HG03469 (cell line): ENCODE results near the gene GNMT.
"Not testable (repeated sequence)": the region's sequence is repeated elsewhere in the genome, so short reads cannot be mapped to it uniquely, and the experiment has no call there.

Experiments
- ATAC-seq: cut with Tn5 transposase; IDR thresholded peaks from one replicate; pipeline ENCODE4 v1.9.1; 2021; ENCODE audit warnings: mild to moderate bottlenecking, moderate library complexity, moderate number of reproducible peaks; ENCODE audit not compliant: unreplicated experiment

The GNMT gene

GRCh38 chr6:42971746-42972327, 11.3 kb downstream of the GNMT start:
- ATAC-seq: no peak

- no peak for ATAC-seq
Observed at GRCh38 chr6:42973926-42974325, 13.4 kb downstream of the GNMT start.

GRCh38 chr6:42974919-42975505, 14.5 kb downstream of the GNMT start:
- ATAC-seq: no peak

GRCh38 chr6:42978487-42978838, 17.9 kb downstream of the GNMT start:
- peak; percentile 16 for ATAC-seq

GRCh38 chr6:42978839-42979522, 18.4 kb downstream of the GNMT start, which contains the start of gene PEX6:
TSS of gene PEX6 (minus strand) at chr6:42979181. CDS start at chr6:42979150, 31 bp downstream.
- ATAC-seq: peak; percentile 73

- ATAC-seq: no peak
Observed at GRCh38 chr6:42979523-42980177, 19.1 kb downstream of the GNMT start.

GRCh38 chr6:42981836-42982235, 21.3 kb downstream of the GNMT start:
- ATAC-seq: no peak

GRCh38 chr6:42984001-42984923, 23.7 kb downstream of the GNMT start, which contains the start of gene PPP2R5D:
TSS of gene PPP2R5D (plus strand) at chr6:42984570. CDS start at chr6:42984678, 108 bp downstream.
- peak; percentile 82 for ATAC-seq

GRCh38 chr6:42984924-42985475, 24.4 kb downstream of the GNMT start:
- no peak for ATAC-seq

GRCh38 chr6:42987533-42988451, 27.2 kb downstream of the GNMT start:
- no peak for ATAC-seq

- no peak for ATAC-seq
Observed at GRCh38 chr6:42988486-42989020, 28.0 kb downstream of the GNMT start.

- ATAC-seq: no peak
Observed at GRCh38 chr6:42989923-42990322, 29.4 kb downstream of the GNMT start.

- no peak for ATAC-seq
Observed at GRCh38 chr6:42993445-42993844, 32.9 kb downstream of the GNMT start.

- no peak for ATAC-seq
Observed at GRCh38 chr6:42996513-42996912, 36.0 kb downstream of the GNMT start.

- not testable (repeated sequence) for ATAC-seq
Observed at GRCh38 chr6:42998205-42998604, 37.7 kb downstream of the GNMT start.

GRCh38 chr6:43001843-43002242, 41.3 kb downstream of the GNMT start:
- ATAC-seq: no peak

- ATAC-seq: no peak
Observed at GRCh38 chr6:43005844-43006243, 45.3 kb downstream of the GNMT start.

- ATAC-seq: no peak
Observed at GRCh38 chr6:43006251-43006650, 45.7 kb downstream of the GNMT start.

GRCh38 chr6:43007126-43007525, 46.6 kb downstream of the GNMT start:
- no peak for ATAC-seq
